OCI-LY1 (cell line): ENCODE measurements around the gene CACNG7.

Experiments
- EZH2 ChIP-seq: fragments of 200-600 bp; sonication (generic), shearing (Covaris generic); IDR thresholded peaks from 2 replicates; pipeline ENCODE4 v1.8.0; 2017; ENCODE audit warnings: borderline replicate concordance, mixed run types, mild to moderate bottlenecking, antibody characterized with exemption, low read length, moderate library complexity, mixed read lengths
- TF ChIP-seq, protein P1 (sequence below): fragments of 200-600 bp; sonication (generic), shearing (Covaris generic); IDR thresholded peaks from 2 replicates; pipeline ENCODE4 v1.5.1; 2017; ENCODE audit warnings: mild to moderate bottlenecking, antibody characterized with exemption, low read length, moderate library complexity, mixed read lengths

DNA sequence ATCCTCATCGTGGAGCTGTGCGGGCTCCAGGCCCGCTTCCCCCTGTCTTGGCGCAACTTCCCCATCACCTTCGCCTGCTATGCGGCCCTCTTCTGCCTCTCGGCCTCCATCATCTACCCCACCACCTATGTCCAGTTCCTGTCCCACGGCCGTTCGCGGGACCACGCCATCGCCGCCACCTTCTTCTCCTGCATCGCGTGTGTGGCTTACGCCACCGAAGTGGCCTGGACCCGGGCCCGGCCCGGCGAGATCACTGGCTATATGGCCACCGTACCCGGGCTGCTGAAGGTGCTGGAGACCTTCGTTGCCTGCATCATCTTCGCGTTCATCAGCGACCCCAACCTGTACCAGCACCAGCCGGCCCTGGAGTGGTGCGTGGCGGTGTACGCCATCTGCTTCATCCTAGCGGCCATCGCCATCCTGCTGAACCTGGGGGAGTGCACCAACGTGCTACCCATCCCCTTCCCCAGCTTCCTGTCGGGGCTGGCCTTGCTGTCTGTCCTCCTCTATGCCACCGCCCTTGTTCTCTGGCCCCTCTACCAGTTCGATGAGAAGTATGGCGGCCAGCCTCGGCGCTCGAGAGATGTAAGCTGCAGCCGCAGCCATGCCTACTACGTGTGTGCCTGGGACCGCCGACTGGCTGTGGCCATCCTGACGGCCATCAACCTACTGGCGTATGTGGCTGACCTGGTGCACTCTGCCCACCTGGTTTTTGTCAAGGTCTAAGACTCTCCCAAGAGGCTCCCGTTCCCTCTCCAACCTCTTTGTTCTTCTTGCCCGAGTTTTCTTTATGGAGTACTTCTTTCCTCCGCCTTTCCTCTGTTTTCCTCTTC, 35.1 kb upstream of the CACNG7 start:
- TF ChIP-seq, protein P1, sequence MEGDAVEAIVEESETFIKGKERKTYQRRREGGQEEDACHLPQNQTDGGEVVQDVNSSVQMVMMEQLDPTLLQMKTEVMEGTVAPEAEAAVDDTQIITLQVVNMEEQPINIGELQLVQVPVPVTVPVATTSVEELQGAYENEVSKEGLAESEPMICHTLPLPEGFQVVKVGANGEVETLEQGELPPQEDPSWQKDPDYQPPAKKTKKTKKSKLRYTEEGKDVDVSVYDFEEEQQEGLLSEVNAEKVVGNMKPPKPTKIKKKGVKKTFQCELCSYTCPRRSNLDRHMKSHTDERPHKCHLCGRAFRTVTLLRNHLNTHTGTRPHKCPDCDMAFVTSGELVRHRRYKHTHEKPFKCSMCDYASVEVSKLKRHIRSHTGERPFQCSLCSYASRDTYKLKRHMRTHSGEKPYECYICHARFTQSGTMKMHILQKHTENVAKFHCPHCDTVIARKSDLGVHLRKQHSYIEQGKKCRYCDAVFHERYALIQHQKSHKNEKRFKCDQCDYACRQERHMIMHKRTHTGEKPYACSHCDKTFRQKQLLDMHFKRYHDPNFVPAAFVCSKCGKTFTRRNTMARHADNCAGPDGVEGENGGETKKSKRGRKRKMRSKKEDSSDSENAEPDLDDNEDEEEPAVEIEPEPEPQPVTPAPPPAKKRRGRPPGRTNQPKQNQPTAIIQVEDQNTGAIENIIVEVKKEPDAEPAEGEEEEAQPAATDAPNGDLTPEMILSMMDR, result no peak
- no peak for TF ChIP-seq EZH2
